WERI-Rb-1 (cell line): ENCODE measurements around the gene RBM11.

ENCODE experiments used
- DNase-seq: peaks from one replicate; pipeline ENCODE4 v3.0.0-alpha.2; 2020
- H3K27ac ChIP-seq: fragments of 250-450 bp; sonication (Bioruptor Pico); 2 replicates; pipeline ENCODE4 v1.5.1; 2020; ENCODE audit warnings: mild to moderate bottlenecking, moderate library complexity
- H3K27me3 ChIP-seq: fragments of 250-450 bp; sonication (Bioruptor Pico); 2 replicates; pipeline ENCODE4 v1.5.1; 2021; ENCODE audit warnings: mild to moderate bottlenecking, low read depth, moderate library complexity; ENCODE audit not compliant: insufficient read depth, severe bottlenecking
- H3K36me3 ChIP-seq: fragments of 250-450 bp; sonication (Bioruptor Pico); 2 replicates; pipeline ENCODE4 v1.5.1; 2020; ENCODE audit warnings: mild to moderate bottlenecking, moderate library complexity
- H3K4me3 ChIP-seq: 2 replicates; pipeline ENCODE4 v1.5.1; 2011; ENCODE audit warnings: low read depth, mild to moderate bottlenecking, control low read depth, low read length
- H3K9me3 ChIP-seq: fragments of 250-450 bp; sonication (Bioruptor Pico); 2 replicates; pipeline ENCODE4 v1.5.1; 2021; ENCODE audit warnings: mild to moderate bottlenecking, moderate library complexity; ENCODE audit not compliant: severe bottlenecking
- TF ChIP-seq, protein P1 (sequence below): IDR thresholded peaks from 2 replicates; pipeline ENCODE4 v1.5.1; 2011; ENCODE audit warnings: low read depth, mild to moderate bottlenecking, control low read depth, inconsistent platforms, low read length

RBM11 gene

DNA sequence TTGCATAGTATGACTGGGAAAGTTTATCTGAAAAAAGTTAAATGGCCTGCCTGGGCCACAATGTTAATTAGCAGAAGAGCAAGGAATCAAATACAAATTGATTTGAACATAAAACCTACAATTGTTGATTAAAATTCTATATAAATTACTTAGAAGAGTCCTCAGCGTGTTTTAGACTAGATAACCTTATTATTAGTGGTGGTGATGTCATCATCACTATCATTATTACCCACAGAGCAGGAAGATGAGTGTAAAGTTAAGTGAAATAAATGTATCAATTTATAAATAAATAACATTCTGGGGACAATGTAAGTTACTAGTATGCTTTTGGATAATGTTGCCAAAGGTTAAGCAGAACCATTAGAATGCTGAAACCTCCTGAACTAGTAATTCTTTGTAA lies 46.1 kb downstream of the RBM11 start:
- DNase-seq: no peak
- TF ChIP-seq, protein P1, sequence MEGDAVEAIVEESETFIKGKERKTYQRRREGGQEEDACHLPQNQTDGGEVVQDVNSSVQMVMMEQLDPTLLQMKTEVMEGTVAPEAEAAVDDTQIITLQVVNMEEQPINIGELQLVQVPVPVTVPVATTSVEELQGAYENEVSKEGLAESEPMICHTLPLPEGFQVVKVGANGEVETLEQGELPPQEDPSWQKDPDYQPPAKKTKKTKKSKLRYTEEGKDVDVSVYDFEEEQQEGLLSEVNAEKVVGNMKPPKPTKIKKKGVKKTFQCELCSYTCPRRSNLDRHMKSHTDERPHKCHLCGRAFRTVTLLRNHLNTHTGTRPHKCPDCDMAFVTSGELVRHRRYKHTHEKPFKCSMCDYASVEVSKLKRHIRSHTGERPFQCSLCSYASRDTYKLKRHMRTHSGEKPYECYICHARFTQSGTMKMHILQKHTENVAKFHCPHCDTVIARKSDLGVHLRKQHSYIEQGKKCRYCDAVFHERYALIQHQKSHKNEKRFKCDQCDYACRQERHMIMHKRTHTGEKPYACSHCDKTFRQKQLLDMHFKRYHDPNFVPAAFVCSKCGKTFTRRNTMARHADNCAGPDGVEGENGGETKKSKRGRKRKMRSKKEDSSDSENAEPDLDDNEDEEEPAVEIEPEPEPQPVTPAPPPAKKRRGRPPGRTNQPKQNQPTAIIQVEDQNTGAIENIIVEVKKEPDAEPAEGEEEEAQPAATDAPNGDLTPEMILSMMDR: no peak
- H3K27me3 ChIP-seq: no peaks in the 10 kb centered on the region
- H3K27ac ChIP-seq: no peak overlapping the region
- no peaks in the 10 kb centered on the region for H3K9me3 ChIP-seq
- no peak overlapping the region for H3K4me3 ChIP-seq
- no peaks in the 10 kb centered on the region for H3K36me3 ChIP-seq

DNA sequence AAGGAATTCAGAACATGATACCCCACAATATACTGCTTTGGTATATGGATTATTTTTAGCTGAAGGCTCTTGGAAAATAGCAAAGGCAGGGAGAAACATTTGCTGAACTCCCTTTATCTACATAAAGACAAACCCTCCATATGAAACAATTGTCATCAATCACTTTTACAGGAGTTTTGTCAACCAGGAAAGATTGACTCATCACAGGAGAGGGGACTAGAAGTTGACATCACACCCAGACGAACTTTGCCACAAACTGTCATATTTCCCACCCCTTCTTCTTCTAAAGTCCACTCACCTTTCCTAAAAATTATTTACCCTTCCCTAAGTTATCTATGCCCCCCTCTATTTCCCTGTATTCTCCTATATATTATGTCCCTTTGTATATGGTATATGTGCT lies 47.9 kb downstream of the RBM11 start:
- H3K9me3 ChIP-seq: no peaks in the 10 kb centered on the region
- DNase-seq: no peak
- H3K27ac ChIP-seq: no peak overlapping the region

DNA sequence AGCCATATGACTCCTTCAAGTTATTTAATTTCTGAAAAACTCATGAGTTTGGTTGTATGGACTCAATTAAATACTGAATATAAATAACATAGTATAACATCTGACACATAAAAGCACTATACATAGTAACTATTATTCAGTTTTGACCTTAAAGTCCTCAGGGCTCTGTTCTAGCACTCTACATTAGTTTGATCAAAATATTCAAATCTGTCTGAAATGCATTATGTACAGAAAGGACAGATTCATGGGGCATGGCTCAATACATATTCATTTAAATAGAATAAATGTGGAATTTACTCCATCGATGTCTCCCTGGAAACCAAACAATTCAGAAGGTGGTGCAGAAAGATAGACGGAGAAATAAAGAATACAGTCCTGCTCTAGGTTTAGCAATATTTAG lies 49.1 kb downstream of the RBM11 start:
- DNase-seq: no peak
- H3K4me3 ChIP-seq: no peak overlapping the region
- no peak overlapping the region for H3K27ac ChIP-seq
- TF ChIP-seq, protein P1: no peak
- no peaks in the 10 kb centered on the region for H3K9me3 ChIP-seq
- H3K27me3 ChIP-seq: no peaks in the 10 kb centered on the region
- no peaks in the 10 kb centered on the region for H3K36me3 ChIP-seq

More for the DNA sequence above, 47.9 kb downstream of the RBM11 start:
- Histone ChIP-seq H3K4me3 (no peak overlapping the region), H3K36me3 (no peaks in the 10 kb centered on the region), H3K27me3 (no peaks in the 10 kb centered on the region)
- TF ChIP-seq, protein P1: no peak

DNA sequence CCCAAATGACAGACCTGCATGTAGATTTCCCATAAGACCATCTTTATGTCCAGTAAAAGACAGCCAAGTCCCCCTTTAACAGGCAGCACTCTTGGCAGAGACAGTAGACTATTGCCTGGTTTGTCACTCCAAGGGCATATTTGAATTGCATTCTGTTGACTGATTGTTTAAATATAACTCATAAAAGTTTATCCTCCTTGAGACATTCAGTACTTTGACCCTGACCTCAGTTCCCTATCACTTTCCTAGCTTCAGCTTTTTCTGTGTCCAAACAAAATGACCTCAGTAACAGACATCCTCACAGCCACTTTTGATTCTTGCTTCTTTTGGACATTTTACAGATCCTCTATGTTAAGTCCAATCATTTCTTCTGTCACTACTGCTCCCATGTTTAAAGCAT lies 51.1 kb downstream of the RBM11 start:
- no peak for DNase-seq
- TF ChIP-seq, protein P1: no peak
- no peaks in the 10 kb centered on the region for H3K9me3 ChIP-seq
- no peaks in the 10 kb centered on the region for H3K27me3 ChIP-seq
- no peak overlapping the region for H3K4me3 ChIP-seq
- no peaks in the 10 kb centered on the region for H3K36me3 ChIP-seq
- no peak overlapping the region for H3K27ac ChIP-seq

DNA sequence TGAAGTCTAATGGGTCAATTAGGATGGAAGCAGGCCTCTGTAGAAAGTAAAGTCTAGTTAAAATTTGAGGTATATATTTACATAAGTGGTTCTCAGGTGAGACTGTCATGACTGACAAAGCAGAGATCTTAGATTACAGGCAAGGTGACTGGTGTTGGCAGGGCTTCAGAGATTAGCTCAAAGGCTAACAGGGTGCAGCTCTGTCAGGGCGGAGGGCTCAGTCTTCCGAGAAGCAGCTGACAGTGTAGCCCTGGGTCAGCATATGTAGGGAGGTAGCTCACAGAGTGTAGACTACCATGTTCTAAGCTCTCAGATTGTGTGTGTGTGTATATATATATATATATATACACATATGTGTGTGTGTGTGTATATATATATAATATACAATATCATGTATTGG lies 54.7 kb downstream of the RBM11 start:
- TF ChIP-seq, protein P1: no peak
- no peaks in the 10 kb centered on the region for H3K36me3 ChIP-seq
- no peak for DNase-seq

DNA sequence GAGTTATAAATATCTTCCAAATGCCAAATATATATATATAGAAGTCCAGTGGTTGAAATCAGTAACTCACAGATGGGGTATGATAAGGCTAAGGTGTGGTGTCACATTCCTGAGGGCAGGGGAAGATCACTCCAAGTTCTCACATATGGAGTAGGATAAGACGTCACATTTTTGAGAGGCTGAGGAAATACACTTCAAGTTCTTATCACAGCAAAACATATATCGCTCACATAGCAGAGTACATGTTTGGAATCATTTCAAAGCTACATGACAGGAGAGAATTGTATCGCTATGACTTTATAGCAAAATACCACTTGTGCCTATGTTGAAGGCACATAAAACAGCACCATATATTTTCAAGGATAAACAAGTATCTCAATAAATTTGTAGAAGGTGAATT lies 55.1 kb downstream of the RBM11 start:
- DNase-seq: no peak
- Histone ChIP-seq H3K36me3 (no peaks in the 10 kb centered on the region), H3K27ac (no peak overlapping the region), H3K27me3 (no peaks in the 10 kb centered on the region), H3K4me3 (no peak overlapping the region), H3K9me3 (no peaks in the 10 kb centered on the region)
- TF ChIP-seq, protein P1: no peak

More for the DNA sequence above, 54.7 kb downstream of the RBM11 start:
- Histone ChIP-seq H3K27me3 (no peaks in the 10 kb centered on the region), H3K4me3 (no peak overlapping the region), H3K9me3 (no peaks in the 10 kb centered on the region), H3K27ac (no peak overlapping the region)
